HL-60 (cell line): ENCODE data around the gene UBE2K.

Experiments used
- DNase-seq, 2 experiments: peaks; one replicate each; pipeline ENCODE4 v3.0.0-alpha.2; 2010 to 2020; ENCODE audit warnings: low read depth in 1 of 2, low spot score in 1 of 2
- H3K27ac ChIP-seq: fragments of 250-450 bp; sonication (Bioruptor Pico); replicated peaks from 2 replicates; pipeline ENCODE4 v1.5.1; 2020; ENCODE audit warnings: mild to moderate bottlenecking, moderate library complexity
- H3K27me3 ChIP-seq: fragments of 250-450 bp; sonication (Bioruptor Pico); 2 replicates; pipeline ENCODE4 v1.5.1; 2021; ENCODE audit warnings: mild to moderate bottlenecking, moderate library complexity; ENCODE audit not compliant: insufficient read depth, poor library complexity, severe bottlenecking
- H3K4me3 ChIP-seq: replicated peaks from 2 replicates; pipeline ENCODE4 v1.5.1; 2011; ENCODE audit warnings: mild to moderate bottlenecking, control low read depth, low read length; ENCODE audit not compliant: insufficient read depth
- CTCF ChIP-seq: IDR thresholded peaks from one replicate; pipeline ENCODE4 v1.5.1; 2011; ENCODE audit warnings: low read length, control low read depth, inconsistent platforms; ENCODE audit not compliant: insufficient read depth
- GABPA ChIP-seq: IDR thresholded peaks from 2 replicates; pipeline ENCODE4 v1.6.1; 2012; ENCODE audit warnings: low read depth
- POLR2AphosphoS5 ChIP-seq: IDR thresholded peaks from 2 replicates; pipeline ENCODE4 v1.6.1; 2012; ENCODE audit warnings: low read depth
- REST ChIP-seq: IDR thresholded peaks from 2 replicates; pipeline ENCODE4 v1.6.1; 2012; ENCODE audit warnings: low read depth; ENCODE audit not compliant: insufficient replicate concordance
- SPI1 ChIP-seq: IDR thresholded peaks from 2 replicates; pipeline ENCODE4 v1.6.1; 2012; ENCODE audit warnings: low read depth, mild to moderate bottlenecking, borderline replicate concordance

The UBE2K gene

DNA sequence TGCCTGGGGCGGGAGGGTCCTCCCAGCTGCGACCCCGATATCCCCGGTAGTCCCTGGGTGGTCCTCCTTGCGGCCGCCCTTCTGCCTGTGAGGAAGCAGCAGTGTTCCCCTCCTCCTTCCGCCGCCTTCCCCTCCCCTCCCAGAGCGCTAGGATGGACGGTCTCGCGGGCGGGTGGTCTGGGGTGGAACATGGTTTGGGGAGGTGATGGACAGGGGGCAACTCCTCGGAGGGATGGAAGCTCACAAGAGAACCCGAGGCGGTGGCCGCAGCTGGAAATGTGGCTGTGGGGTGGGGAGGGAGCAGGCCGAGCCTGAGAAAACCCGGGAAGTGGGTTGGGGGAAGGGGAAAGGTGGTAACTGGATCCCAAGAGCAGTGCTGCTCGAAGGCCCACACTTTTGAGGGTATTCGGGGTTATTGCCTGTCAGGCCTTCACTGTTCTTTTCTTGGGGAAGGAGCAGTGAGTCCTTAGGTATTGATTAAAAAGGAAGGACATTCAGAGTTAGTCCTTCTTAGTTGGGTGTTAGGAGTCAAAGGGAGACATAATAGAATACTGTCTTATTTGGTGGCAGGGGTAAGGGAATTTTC, 581 bp downstream of the UBE2K start:
- TF ChIP-seq SPI1 (peak; percentile 47; the same call in 1 of the 2 replicates), REST (no peak), POLR2AphosphoS5 (no peak), GABPA (no peak), CTCF (no peak)
- peak in 1 of 2 experiments; percentile 45 for DNase-seq
- peak overlapping the region; percentile 97 for H3K4me3 ChIP-seq
- H3K27me3 ChIP-seq: no peaks in the 10 kb centered on the region
- peak overlapping the region; percentile 89 for H3K27ac ChIP-seq

GRCh38 chr4:39699687-39700409, 1.9 kb downstream of the UBE2K start:
- H3K4me3 ChIP-seq: peak overlapping the region; percentile 97
- DNase-seq: no peak
- H3K27me3 ChIP-seq: no peaks in the 10 kb centered on the region
- H3K27ac ChIP-seq: peak overlapping the region; percentile 89
- no peak for TF ChIP-seq GABPA
- TF ChIP-seq CTCF: no peak
- no peak for TF ChIP-seq REST
- no peak for TF ChIP-seq POLR2AphosphoS5
- no peak for TF ChIP-seq SPI1

- Histone ChIP-seq H3K27me3 (no peaks in the 10 kb centered on the region), H3K4me3 (no peak overlapping the region), H3K27ac (no peak overlapping the region)
- no peak for DNase-seq
- TF ChIP-seq POLR2AphosphoS5 (no peak), REST (no peak), GABPA (no peak), CTCF (no peak), SPI1 (no peak)
Observed at GRCh38 chr4:39700554-39700953, 2.6 kb downstream of the UBE2K start.
